B cell (primary cell): Measurements from ENCODE around the gene C6orf136.
"Not testable (repeated sequence)": the region's sequence is repeated elsewhere in the genome, so short reads cannot be mapped to it uniquely, and the experiment has no call there.

Experiments
- CTCF ChIP-seq: fragments of 200-600 bp; IDR thresholded peaks from one replicate; pipeline ENCODE4 v1.8.0; 2022; ENCODE audit warnings: antibody characterized with exemption, mild to moderate bottlenecking
- EZH2 ChIP-seq: IDR thresholded peaks from 2 replicates; pipeline ENCODE4 v1.6.1; 2012; ENCODE audit warnings: borderline replicate concordance, low read depth, mild to moderate bottlenecking, moderate library complexity, low read length; ENCODE audit not compliant: insufficient read depth, poor library complexity, severe bottlenecking

GRCh38 chr6:30666300-30666699 lies 19.4 kb downstream of the C6orf136 start:
- not testable (repeated sequence) for TF ChIP-seq CTCF, EZH2
